ENCODE data around the gene ENPEP. TPM values are rescaled to one million over a fixed set of nuclear protein-coding genes. Genes with fewer than 3 reads are reported as not detected.
"Not testable (repeated sequence)": the region's sequence is repeated elsewhere in the genome, so short reads cannot be mapped to it uniquely, and the experiment has no call there.

ENPEP gene
- total and polyA plus RNA-seq, 2 donors (not counting 1 experiment from before 2014, with no cell fraction given): not detected

GRCh38 chr4:110472583-110473329 lies 3.2 kb upstream of the ENPEP start:
- Histone ChIP-seq H3K27me3 (replicated peaks in 1 of 4; ENCODE audit: control extremely low read depth in 1 of 4, control insufficient read depth in 3 of 4, insufficient read depth in 4 of 4, low read length in 3 of 4) (peaks cover 0 to 8% (median 0%) of the 10 kb centered on the region in 4 experiments), H3K4me3 (ENCODE audit: control extremely low read depth in 1 of 5, extremely low read depth in 1 of 5, insufficient read depth in 1 of 5, low read depth in 2 of 5, low read length in 4 of 5) (no peak overlapping the region), H3K9ac (ENCODE audit: low read length) (no peak overlapping the region), H3K36me3 (replicated peaks in 1 of 2; ENCODE audit: control extremely low read depth in 1 of 2, control insufficient read depth in 1 of 2, extremely low read depth in 1 of 2, insufficient read depth in 2 of 2, low read length in 1 of 2) (no peaks in the 10 kb centered on the region), H3K4me1 (ENCODE audit: control insufficient read depth in 2 of 2, insufficient read depth in 2 of 2, low read length in 2 of 2) (no peaks in the 10 kb centered on the region), H3K9me3 (ENCODE audit: control extremely low read depth in 1 of 3, control insufficient read depth in 2 of 3, insufficient read depth in 1 of 3, low read length in 2 of 3) (no peaks in the 10 kb centered on the region), H3K4me2 (replicated peaks; ENCODE audit: low read depth, low read length, poor library complexity, severe bottlenecking) (no peak overlapping the region), H2AFZ (ENCODE audit: insufficient read depth, low read depth, low read length, poor library complexity, severe bottlenecking) (no peak overlapping the region), H3K79me2 (ENCODE audit: control insufficient read depth, insufficient read depth, low read length) (no peaks in the 10 kb centered on the region), H3K27ac (ENCODE audit: low read length in 2 of 2) (no peak overlapping the region), H4K20me1 (ENCODE audit: control insufficient read depth, insufficient read depth, low read length, poor library complexity, severe bottlenecking) (no peaks in the 10 kb centered on the region)
- DNase-seq (no peak), ATAC-seq (ENCODE audit: low read depth) (no peak)
- H3K4me1 Mint-ChIP-seq: no peaks in the 10 kb centered on the region
- WGBS (ENCODE audit: insufficient coverage): 28% methylated on average over 6 of the region's 8 CpGs
- TF ChIP-seq, protein P1, sequence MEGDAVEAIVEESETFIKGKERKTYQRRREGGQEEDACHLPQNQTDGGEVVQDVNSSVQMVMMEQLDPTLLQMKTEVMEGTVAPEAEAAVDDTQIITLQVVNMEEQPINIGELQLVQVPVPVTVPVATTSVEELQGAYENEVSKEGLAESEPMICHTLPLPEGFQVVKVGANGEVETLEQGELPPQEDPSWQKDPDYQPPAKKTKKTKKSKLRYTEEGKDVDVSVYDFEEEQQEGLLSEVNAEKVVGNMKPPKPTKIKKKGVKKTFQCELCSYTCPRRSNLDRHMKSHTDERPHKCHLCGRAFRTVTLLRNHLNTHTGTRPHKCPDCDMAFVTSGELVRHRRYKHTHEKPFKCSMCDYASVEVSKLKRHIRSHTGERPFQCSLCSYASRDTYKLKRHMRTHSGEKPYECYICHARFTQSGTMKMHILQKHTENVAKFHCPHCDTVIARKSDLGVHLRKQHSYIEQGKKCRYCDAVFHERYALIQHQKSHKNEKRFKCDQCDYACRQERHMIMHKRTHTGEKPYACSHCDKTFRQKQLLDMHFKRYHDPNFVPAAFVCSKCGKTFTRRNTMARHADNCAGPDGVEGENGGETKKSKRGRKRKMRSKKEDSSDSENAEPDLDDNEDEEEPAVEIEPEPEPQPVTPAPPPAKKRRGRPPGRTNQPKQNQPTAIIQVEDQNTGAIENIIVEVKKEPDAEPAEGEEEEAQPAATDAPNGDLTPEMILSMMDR (IDR thresholded peaks at IDR 0.05): no peak
- no peak for TF ChIP-seq EZH2 (IDR thresholded peaks at IDR 0.05; ENCODE audit: borderline replicate concordance, insufficient read depth, low read depth, low read length, poor library complexity, severe bottlenecking)
- no peak overlapping the region for H3K4me3 Mint-ChIP-seq
- ChIA-PET CTCF (no interaction called here), POLR2A (no interaction called here)
- intact Hi-C loops (cut with micrococcal nuclease): no loop called here
- no peaks in the 10 kb centered on the region for H3K9me3 Mint-ChIP-seq (ENCODE audit: insufficient read depth)
- H3K27me3 Mint-ChIP-seq: peaks cover 17% of the 10 kb centered on the region
- H3K27ac Mint-ChIP-seq: no peak overlapping the region

DNA sequence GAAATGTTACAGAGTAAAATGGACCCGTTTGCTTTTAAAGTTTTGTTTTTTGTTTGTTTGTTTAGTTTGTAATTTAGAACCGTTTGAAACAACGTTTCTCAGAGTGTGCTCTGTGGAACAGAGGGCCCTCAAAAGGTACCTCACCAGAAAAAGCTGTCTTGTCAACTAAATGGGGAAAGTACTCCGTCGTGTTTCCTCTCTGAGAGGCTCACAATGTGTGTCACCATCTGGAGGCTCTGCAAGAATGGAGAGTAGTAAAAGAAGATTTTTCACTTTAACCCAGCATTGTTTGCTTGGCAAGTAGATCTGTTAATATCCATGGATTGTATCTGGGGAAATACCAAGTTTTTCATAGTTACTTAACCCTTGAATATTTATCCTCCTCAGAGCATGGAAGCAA lies 1.5 kb upstream of the ENPEP start:
- H3K4me1 Mint-ChIP-seq: no peaks in the 10 kb centered on the region
- ChIA-PET POLR2A (no interaction called here), CTCF (no interaction called here)
- TF ChIP-seq, protein P1 (IDR thresholded peaks at IDR 0.05): no peak
- no peak for TF ChIP-seq EZH2 (IDR thresholded peaks at IDR 0.05; ENCODE audit: borderline replicate concordance, insufficient read depth, low read depth, low read length, poor library complexity, severe bottlenecking)
- no peak for ATAC-seq (ENCODE audit: low read depth)
- H3K27ac ChIP-seq (ENCODE audit: low read length in 2 of 2): no peak overlapping the region
- no peaks in the 10 kb centered on the region for H3K36me3 ChIP-seq (replicated peaks in 1 of 2; ENCODE audit: control extremely low read depth in 1 of 2, control insufficient read depth in 1 of 2, extremely low read depth in 1 of 2, insufficient read depth in 2 of 2, low read length in 1 of 2)
- no peak overlapping the region for H3K9ac ChIP-seq (ENCODE audit: low read length)
- H3K27ac Mint-ChIP-seq: no peak overlapping the region
- no peak for DNase-seq
- peaks cover 0 to 8% (median 0%) of the 10 kb centered on the region in 4 experiments for H3K27me3 ChIP-seq (replicated peaks in 1 of 4; ENCODE audit: control extremely low read depth in 1 of 4, control insufficient read depth in 3 of 4, insufficient read depth in 4 of 4, low read length in 3 of 4)
- no peak overlapping the region for H3K4me3 ChIP-seq (ENCODE audit: control extremely low read depth in 1 of 5, extremely low read depth in 1 of 5, insufficient read depth in 1 of 5, low read depth in 2 of 5, low read length in 4 of 5)
- H3K4me3 Mint-ChIP-seq: no peak overlapping the region
- H3K4me2 ChIP-seq (replicated peaks; ENCODE audit: low read depth, low read length, poor library complexity, severe bottlenecking): no peak overlapping the region
- WGBS (ENCODE audit: insufficient coverage): 69% methylated on average over 2 of the region's 5 CpGs
- no peaks in the 10 kb centered on the region for H3K79me2 ChIP-seq (ENCODE audit: control insufficient read depth, insufficient read depth, low read length)
- no peaks in the 10 kb centered on the region for H4K20me1 ChIP-seq (ENCODE audit: control insufficient read depth, insufficient read depth, low read length, poor library complexity, severe bottlenecking)
- no peaks in the 10 kb centered on the region for H3K4me1 ChIP-seq (ENCODE audit: control insufficient read depth in 2 of 2, insufficient read depth in 2 of 2, low read length in 2 of 2)
- H3K9me3 Mint-ChIP-seq (ENCODE audit: insufficient read depth): no peaks in the 10 kb centered on the region
- H3K27me3 Mint-ChIP-seq: peaks cover 28% of the 10 kb centered on the region
- H3K9me3 ChIP-seq (ENCODE audit: control extremely low read depth in 1 of 3, control insufficient read depth in 2 of 3, insufficient read depth in 1 of 3, low read length in 2 of 3): no peaks in the 10 kb centered on the region
- no peak overlapping the region for H2AFZ ChIP-seq (ENCODE audit: insufficient read depth, low read depth, low read length, poor library complexity, severe bottlenecking)
- intact Hi-C loops (cut with micrococcal nuclease): no loop called here

GRCh38 chr4:110475080-110475479 lies 875 bp upstream of the ENPEP start:
- H3K9ac ChIP-seq (ENCODE audit: low read length); intact Hi-C loops (cut with micrococcal nuclease); H3K9me3 ChIP-seq (ENCODE audit: control extremely low read depth in 1 of 3, control insufficient read depth in 2 of 3, insufficient read depth in 1 of 3, low read length in 2 of 3); H3K4me2 ChIP-seq (replicated peaks; ENCODE audit: low read depth, low read length, poor library complexity, severe bottlenecking); H3K4me3 ChIP-seq (ENCODE audit: control extremely low read depth in 1 of 5, extremely low read depth in 1 of 5, insufficient read depth in 1 of 5, low read depth in 2 of 5, low read length in 4 of 5); H3K27ac ChIP-seq (ENCODE audit: low read length in 2 of 2); CTCF ChIA-PET; H3K27ac Mint-ChIP-seq; H2AFZ ChIP-seq (ENCODE audit: insufficient read depth, low read depth, low read length, poor library complexity, severe bottlenecking); H3K79me2 ChIP-seq (ENCODE audit: control insufficient read depth, insufficient read depth, low read length); H3K4me1 Mint-ChIP-seq; H3K4me3 Mint-ChIP-seq; H4K20me1 ChIP-seq (ENCODE audit: control insufficient read depth, insufficient read depth, low read length, poor library complexity, severe bottlenecking); POLR2A ChIA-PET; DNase-seq; H3K36me3 ChIP-seq (replicated peaks in 1 of 2; ENCODE audit: control extremely low read depth in 1 of 2, control insufficient read depth in 1 of 2, extremely low read depth in 1 of 2, insufficient read depth in 2 of 2, low read length in 1 of 2); H3K27me3 ChIP-seq (replicated peaks in 1 of 4; ENCODE audit: control extremely low read depth in 1 of 4, control insufficient read depth in 3 of 4, insufficient read depth in 4 of 4, low read length in 3 of 4); ATAC-seq (ENCODE audit: low read depth); H3K4me1 ChIP-seq (ENCODE audit: control insufficient read depth in 2 of 2, insufficient read depth in 2 of 2, low read length in 2 of 2); H3K9me3 Mint-ChIP-seq (ENCODE audit: insufficient read depth): not testable (repeated sequence)
- H3K27me3 Mint-ChIP-seq: peaks cover 28% of the 10 kb centered on the region
- WGBS (ENCODE audit: insufficient coverage): 79% methylated on average over 7 of the region's 7 CpGs

All from B cell (primary cell).